ENCODE data around the gene PRSS53. TPM values are rescaled to one million over a fixed set of nuclear protein-coding genes. Genes with fewer than 3 reads are reported as not detected.

Gene PRSS53
- total RNA-seq, 4 donors from 2014 or later: 0.63 to 2.2 (median 1.3) TPM

- TF ChIP-seq CTCF (IDR thresholded peaks at IDR 0.05): no peak
- ATAC-seq (ENCODE audit: low FRiP score): peak; percentile 41
- DNase-seq (ENCODE audit: low spot score): peak; percentile 83
Observed at GRCh38 chr16:31033709-31034492, 54.8 kb downstream of the PRSS53 start.

Other genes starting within 250 kb of the PRSS53 start
- 10 to 100 TPM; 17.4 to 37.0 (median 22.2) TPM for gene BCL7C, start 194.9 kb downstream of the PRSS53 start, total RNA-seq
- gene CTF1, start 192.3 kb downstream of the PRSS53 start, total RNA-seq: 1 to 10 TPM; 1.7 to 3.5 (median 2.3) TPM
- gene FBXL19, start 165.4 kb downstream of the PRSS53 start, total RNA-seq: 1 to 10 TPM; 4.7 to 9.1 (median 6.9) TPM
- gene ORAI3, start 139.9 kb downstream of the PRSS53 start, total RNA-seq: 10 to 100 TPM; 15.5 to 42.6 (median 33.9) TPM
- 10 to 100 TPM in 2 of 4 donors, 1 to 10 TPM in 2; 5.3 to 13.6 (median 9.2) TPM for gene SETD1A, start 131.2 kb downstream of the PRSS53 start, total RNA-seq
- gene HSD3B7, start 103.7 kb downstream of the PRSS53 start, total RNA-seq: 10 to 100 TPM; 23.2 to 45.3 (median 33.0) TPM
- gene STX1B, start 78.3 kb downstream of the PRSS53 start, total RNA-seq: 1 to 10 TPM in 2 of 4 donors, under 1 TPM in 2; 0.47 to 1.9 (median 1.0) TPM
- gene STX4, start 55.4 kb downstream of the PRSS53 start, total RNA-seq: 10 to 100 TPM; 40.9 to 93.7 (median 66.8) TPM
- gene ZNF668, start 14.7 kb downstream of the PRSS53 start, total RNA-seq: 10 to 100 TPM in 2 of 4 donors, 1 to 10 TPM in 2; 7.4 to 13.9 (median 10.8) TPM
- gene ZNF646, start 14.5 kb downstream of the PRSS53 start, total RNA-seq: 10 to 100 TPM in 3 of 4 donors, 1 to 10 TPM in 1; 8.1 to 18.0 (median 11.9) TPM
- 100 to 1,000 TPM in 2 of 4 donors, 10 to 100 TPM in 2; 85.6 to 128 (median 99.3) TPM for gene VKORC1, start 5.9 kb upstream of the PRSS53 start, total RNA-seq
- 10 to 100 TPM; 34.5 to 52.5 (median 43.4) TPM for gene BCKDK, start 19.4 kb upstream of the PRSS53 start, total RNA-seq
- 10 to 100 TPM; 39.4 to 72.2 (median 49.1) TPM for gene KAT8, start 28.7 kb upstream of the PRSS53 start, total RNA-seq
- 1 to 10 TPM in 2 of 4 donors, under 1 TPM in 1, not detected in 1; 0.31 to 2.6 (median 2.6) TPM for gene PRSS8, start 46.8 kb upstream of the PRSS53 start, total RNA-seq
- 1 to 10 TPM; 4.1 to 8.8 (median 6.8) TPM for gene PRSS36, start 61.1 kb upstream of the PRSS53 start, total RNA-seq
- gene FUS, start 91.2 kb upstream of the PRSS53 start, total RNA-seq: 100 to 1,000 TPM in 2 of 4 donors, 10 to 100 TPM in 2; 65.0 to 162 (median 116) TPM
- gene PYCARD, start 113.8 kb upstream of the PRSS53 start, total RNA-seq: 10 to 100 TPM; 25.4 to 50.2 (median 37.8) TPM
- gene TRIM72, start 125.2 kb upstream of the PRSS53 start, total RNA-seq: under 1 TPM in 1 of 4 donors, not detected in 3; 0.28 TPM
- not detected for gene PYDC1, start 128.2 kb upstream of the PRSS53 start, total RNA-seq
- 10 to 100 TPM; 23.9 to 58.4 (median 38.8) TPM for gene ITGAM, start 171.0 kb upstream of the PRSS53 start, total RNA-seq